Measurements from ENCODE around the gene CCDC137.

The CCDC137 gene

DNA sequence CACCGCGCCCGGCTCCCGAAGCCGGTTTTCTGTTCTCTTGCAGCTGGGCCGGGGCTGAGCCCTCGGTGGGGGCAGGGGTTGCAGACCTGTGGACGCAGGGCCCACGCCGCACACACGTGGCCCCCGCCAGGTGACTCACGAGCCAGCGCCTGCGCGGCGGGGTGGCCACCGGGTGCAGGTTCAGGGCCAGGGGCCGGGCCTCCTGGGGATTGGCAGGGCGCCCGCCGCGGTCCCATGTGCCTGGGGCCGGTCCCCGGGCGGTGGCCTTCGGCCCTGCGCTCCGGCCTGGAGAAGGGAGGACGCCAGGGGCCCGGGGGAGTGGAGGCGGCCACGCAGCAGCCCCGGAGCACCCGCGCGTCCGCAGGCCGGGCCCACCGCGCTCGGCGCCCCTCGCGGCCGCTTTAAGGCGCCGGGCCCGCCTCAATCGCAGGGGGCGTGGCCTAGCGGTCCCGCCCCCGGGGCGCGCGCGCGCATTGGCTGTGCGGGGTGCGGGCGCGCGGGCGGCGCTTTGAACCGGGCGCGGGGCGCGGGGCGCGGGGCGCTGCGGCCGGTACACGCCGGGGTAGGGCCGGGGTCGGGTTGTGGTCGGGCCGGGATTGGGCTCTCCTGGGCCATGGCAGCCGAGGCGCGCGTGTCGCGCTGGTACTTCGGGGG, 45.4 kb downstream of the CCDC137 start, which contains the start of gene SLC25A10:
SLC25A10 (plus strand) TSS at position 471 of the 654 bp plus-strand sequence; CDS start at position 614, 143 bp downstream.
- TF ChIP-seq, protein P1, sequence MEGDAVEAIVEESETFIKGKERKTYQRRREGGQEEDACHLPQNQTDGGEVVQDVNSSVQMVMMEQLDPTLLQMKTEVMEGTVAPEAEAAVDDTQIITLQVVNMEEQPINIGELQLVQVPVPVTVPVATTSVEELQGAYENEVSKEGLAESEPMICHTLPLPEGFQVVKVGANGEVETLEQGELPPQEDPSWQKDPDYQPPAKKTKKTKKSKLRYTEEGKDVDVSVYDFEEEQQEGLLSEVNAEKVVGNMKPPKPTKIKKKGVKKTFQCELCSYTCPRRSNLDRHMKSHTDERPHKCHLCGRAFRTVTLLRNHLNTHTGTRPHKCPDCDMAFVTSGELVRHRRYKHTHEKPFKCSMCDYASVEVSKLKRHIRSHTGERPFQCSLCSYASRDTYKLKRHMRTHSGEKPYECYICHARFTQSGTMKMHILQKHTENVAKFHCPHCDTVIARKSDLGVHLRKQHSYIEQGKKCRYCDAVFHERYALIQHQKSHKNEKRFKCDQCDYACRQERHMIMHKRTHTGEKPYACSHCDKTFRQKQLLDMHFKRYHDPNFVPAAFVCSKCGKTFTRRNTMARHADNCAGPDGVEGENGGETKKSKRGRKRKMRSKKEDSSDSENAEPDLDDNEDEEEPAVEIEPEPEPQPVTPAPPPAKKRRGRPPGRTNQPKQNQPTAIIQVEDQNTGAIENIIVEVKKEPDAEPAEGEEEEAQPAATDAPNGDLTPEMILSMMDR (conservative IDR thresholded peaks at IDR 0.05): no peak
- H3K27ac ChIP-seq: peak within 1 kb of the TSS; percentile 94

DNA sequence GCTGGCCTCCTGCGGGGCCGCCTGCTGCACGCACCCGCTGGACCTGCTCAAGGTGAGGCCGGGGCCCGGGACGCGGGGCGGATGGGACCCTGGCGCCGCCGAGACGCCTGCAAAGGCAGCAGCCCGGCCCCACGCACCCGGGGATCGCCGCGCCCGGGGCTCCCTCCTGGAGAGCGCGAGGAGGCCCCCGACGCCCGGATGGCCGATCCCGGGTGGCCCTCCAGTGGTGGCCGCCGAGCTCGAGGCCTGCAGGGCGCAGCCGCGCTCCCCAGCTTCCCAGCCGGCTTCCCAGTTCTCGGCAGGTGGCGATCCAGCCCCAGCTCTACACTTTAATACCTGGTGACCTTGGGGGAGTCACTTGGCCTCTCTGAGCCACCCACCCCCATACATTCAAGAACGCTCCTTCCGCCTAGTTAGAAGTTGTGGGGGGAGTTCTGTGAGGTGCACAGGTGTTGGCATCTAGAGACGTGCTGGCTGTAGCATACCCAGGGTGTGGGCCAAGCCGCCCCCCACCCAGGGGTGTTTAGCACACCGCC, 46.0 kb downstream of the CCDC137 start:
- H3K27ac ChIP-seq: peak overlapping the region; percentile 94
- TF ChIP-seq, protein P1 (conservative IDR thresholded peaks at IDR 0.05): peak; percentile 30; the same call in 1 of the 2 replicates

DNA sequence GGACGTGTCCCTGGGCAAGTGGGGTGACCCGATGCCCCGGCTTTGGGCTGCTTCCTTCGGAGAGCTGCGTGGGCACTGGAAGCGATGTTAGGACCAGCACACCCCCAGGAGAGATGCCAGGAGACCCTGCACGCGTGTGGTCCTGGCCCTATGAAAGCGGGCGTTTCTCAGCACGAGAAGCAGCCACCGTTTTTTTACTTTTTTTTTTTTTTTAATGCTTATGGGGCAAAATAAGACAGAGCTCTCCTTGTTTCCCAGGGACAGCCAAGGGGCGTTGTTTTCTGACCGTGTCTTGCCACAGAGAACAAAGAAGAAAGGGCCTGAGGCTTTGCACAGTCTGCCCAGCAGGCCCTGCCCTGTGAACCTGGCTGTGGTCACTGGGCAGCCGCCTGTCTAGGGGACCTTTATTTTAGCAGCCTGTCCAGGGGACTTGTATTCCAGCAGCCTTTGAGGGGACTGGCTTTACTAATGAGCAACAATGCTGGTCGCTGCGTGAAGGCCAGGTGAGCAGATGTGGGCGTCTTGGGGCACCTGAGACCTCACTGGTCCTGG, 46.5 kb downstream of the CCDC137 start:
- H3K27ac ChIP-seq: peak overlapping the region; percentile 94
- TF ChIP-seq, protein P1 (conservative IDR thresholded peaks at IDR 0.05): no peak

DNA sequence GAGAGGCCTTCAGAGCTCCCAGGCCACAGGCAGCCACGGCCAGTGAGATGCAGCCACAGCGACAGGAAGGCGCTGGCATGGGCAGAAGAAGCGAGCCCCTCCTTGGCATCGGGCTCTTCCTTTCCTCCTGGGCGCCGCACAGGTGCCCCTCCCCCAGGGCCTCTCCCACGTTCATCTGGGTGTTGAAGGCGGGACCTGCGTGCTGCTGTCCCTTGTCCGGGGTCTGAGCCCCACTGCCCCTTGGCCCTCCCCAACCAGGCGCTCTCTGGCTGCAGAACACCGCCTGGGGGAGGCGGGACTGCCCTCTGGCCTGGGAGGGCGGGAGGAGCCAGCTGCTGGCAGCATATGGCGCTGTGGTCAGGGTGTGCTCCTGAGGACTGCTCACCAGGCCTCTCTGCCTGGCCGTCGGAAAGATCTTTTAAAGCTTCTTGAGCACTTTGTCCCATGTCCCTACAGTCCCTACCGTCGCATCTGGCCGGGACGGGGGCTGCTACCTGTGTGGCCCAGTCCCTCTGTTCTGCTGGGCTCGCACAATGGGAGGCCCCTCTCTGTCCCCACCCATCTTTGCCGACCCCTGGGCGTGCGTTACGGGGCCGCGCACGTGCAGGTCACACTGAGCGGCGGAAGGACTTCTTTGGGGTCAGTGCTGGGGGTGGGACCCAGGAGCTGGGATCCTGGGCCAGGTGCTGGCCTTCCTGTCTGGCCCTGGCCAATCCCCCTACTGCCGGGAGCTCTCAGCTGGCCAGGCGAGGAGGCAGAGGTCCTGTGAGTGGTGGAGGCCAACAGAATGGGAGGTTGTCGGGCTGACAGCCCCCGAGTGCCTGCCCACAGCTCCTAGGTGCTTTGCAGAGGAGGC, 47.2 kb downstream of the CCDC137 start:
- peak overlapping the region; percentile 94 for H3K27ac ChIP-seq
- TF ChIP-seq, protein P1 (conservative IDR thresholded peaks at IDR 0.05): no peak

DNA sequence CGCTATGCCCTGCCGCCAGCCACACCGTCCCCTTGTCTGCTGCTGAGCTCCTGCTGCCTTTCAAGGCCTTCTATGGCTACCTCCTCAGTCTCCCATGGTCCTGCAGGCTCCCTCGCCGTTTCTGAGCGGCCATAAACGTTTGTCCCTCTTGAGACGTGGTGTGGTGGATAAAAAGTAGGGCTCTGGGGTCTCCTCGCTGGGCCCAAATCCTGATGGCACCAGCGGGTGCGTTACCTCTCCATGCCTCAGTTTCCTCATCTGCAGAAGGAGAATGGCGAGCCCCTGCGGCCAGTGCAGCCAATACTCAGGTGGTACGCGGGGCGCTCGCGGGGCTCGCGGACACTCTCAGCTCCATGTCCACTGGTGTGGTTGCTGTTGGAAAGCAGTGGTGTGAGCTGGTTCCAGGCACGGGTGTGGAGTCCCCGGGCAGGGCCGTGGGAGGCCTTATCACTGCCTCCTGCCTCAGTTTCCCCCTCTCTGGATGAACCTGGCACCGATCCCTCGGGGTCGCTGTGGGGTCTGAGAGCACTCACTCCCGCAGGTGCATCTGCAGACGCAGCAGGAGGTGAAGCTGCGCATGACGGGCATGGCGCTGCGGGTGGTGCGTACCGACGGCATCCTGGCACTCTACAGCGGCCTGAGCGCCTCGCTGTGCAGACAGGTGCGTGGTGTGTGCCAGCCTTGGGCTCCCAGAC, 48.0 kb downstream of the CCDC137 start:
- TF ChIP-seq, protein P1 (conservative IDR thresholded peaks at IDR 0.05): no peak
- H3K27ac ChIP-seq: peak overlapping the region; percentile 94

DNA sequence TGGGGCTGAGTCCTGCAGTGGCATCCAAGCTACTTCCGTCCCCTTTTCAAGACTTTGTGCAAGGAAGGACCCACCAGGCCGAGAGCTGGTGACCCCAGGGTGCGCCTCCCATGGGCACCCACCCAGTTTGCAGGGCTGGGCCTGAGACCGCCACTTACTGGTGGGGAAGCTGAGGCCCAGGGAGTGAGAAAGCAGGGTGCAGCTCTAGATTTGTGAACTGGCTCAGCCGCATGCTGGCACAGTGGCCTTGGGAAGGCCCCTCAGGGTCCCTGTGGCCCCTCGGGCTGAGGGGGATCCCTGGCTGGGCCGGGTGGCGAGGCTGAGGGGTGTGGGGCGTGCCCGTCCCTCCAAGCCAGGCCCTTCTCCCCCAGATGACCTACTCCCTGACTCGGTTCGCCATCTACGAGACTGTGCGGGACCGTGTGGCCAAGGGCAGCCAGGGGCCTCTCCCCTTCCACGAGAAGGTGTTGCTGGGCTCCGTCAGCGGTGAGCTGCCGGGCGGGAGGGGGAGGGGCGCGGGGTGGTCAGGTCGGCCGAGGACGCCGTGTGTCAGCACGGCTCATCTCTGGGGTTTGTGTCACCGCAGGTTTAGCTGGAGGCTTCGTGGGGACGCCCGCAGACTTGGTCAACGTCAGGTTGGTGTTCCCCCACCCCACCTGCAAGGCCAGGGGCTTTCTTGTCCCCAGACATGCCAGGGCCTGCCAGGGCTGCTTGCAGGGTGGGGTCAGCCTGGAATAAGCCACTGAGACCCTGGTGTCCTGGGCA, 48.8 kb downstream of the CCDC137 start:
- peak overlapping the region; percentile 94 for H3K27ac ChIP-seq
- TF ChIP-seq, protein P1 (conservative IDR thresholded peaks at IDR 0.05): no peak

Measured in VCaP (cell line).